HepG2 (cell line): ENCODE results near the gene ZNF223. TPM values are rescaled to one million over a fixed set of nuclear protein-coding genes. Genes with fewer than 3 reads are reported as not detected.

Experiments used
- AKAP8 ChIP-seq: sonication (generic); formaldehyde crosslinking; IDR thresholded peaks from 2 replicates; pipeline ENCODE4 v1.5.1; 2020; ENCODE audit warnings: mild to moderate bottlenecking, missing genetic modification reagents
- ASH2L ChIP-seq: fragments of 300-600, 200-600 bp; sonication (generic); IDR thresholded peaks from 2 replicates; pipeline ENCODE4 v1.7.0; 2017; ENCODE audit warnings: low read depth, mild to moderate bottlenecking, moderate library complexity, mixed read lengths, low read length; ENCODE audit not compliant: insufficient read length
- CEBPG ChIP-seq: IDR thresholded peaks from 2 replicates; pipeline ENCODE4 v1.6.1; 2016
- HDAC2 ChIP-seq: sonication (generic); formaldehyde crosslinking; IDR thresholded peaks from 2 replicates; pipeline ENCODE4 v1.4.0; 2020; ENCODE audit warnings: missing genetic modification reagents
- HNF4A ChIP-seq: sonication (generic); formaldehyde crosslinking; IDR thresholded peaks from 2 replicates; pipeline ENCODE4 v1.4.0; 2020; ENCODE audit warnings: missing genetic modification reagents
- HNF4G ChIP-seq, 2 experiments: sonication (generic) in 1 of 2; formaldehyde crosslinking in 1 of 2; IDR thresholded peaks; 2 replicates each; pipeline versions ENCODE4 v1.4.0 to v1.6.1; 2011 to 2020; ENCODE audit warnings: borderline replicate concordance in 2 of 2, low read depth in 2 of 2, mild to moderate bottlenecking in 2 of 2, low read length in 1 of 2, missing genetic modification reagents in 1 of 2, moderate library complexity in 1 of 2
- ISX ChIP-seq: sonication (generic); formaldehyde crosslinking; conservative IDR thresholded peaks from 2 replicates; pipeline ENCODE4 v1.5.0; 2020; ENCODE audit warnings: missing genetic modification reagents
- KAT2B ChIP-seq: fragments of 150-350 bp; IDR thresholded peaks from 2 replicates; pipeline ENCODE4 v1.6.1; 2014; ENCODE audit warnings: low read depth, low read length, borderline replicate concordance
- ONECUT2 ChIP-seq: sonication (generic); formaldehyde crosslinking; IDR thresholded peaks from 2 replicates; pipeline ENCODE4 v1.4.0; 2020; ENCODE audit warnings: missing genetic modification reagents
- POLR2AphosphoS5 ChIP-seq: IDR thresholded peaks from 2 replicates; pipeline ENCODE4 v1.6.1; 2012; ENCODE audit warnings: low read depth, low read length
- PRMT3 ChIP-seq: sonication (generic); formaldehyde crosslinking; IDR thresholded peaks from 2 replicates; pipeline ENCODE4 v1.8.1; 2022; ENCODE audit warnings: low read depth, mild to moderate bottlenecking, moderate library complexity, missing genetic modification reagents, borderline replicate concordance
- RARA ChIP-seq: IDR thresholded peaks from 2 replicates; pipeline ENCODE4 v1.6.1; 2016; ENCODE audit warnings: missing genetic modification reagents, missing compliant biosample characterization
- RXRB ChIP-seq: IDR thresholded peaks from 2 replicates; pipeline ENCODE4 v1.6.1; 2016; ENCODE audit warnings: borderline replicate concordance, missing genetic modification reagents, missing compliant biosample characterization
- SAP130 ChIP-seq: IDR thresholded peaks from 2 replicates; pipeline ENCODE4 v1.6.1; 2016; ENCODE audit warnings: low read depth
- ZKSCAN8 ChIP-seq: IDR thresholded peaks from 2 replicates; pipeline ENCODE4 v1.6.1; 2016; ENCODE audit warnings: borderline replicate concordance, missing genetic modification reagents, missing compliant biosample characterization
- ZNF260 ChIP-seq: sonication (generic); formaldehyde crosslinking; IDR thresholded peaks from 2 replicates; pipeline ENCODE4 v1.4.0; 2020; ENCODE audit warnings: missing genetic modification reagents, low read depth, mild to moderate bottlenecking, borderline replicate concordance
- ZNF282 ChIP-seq: fragments of 450-650 bp; IDR thresholded peaks from 2 replicates; pipeline ENCODE4 v1.6.1; 2018; ENCODE audit not compliant: partially characterized antibody
- ZNF33B ChIP-seq: sonication (generic); formaldehyde crosslinking; IDR thresholded peaks from 2 replicates; pipeline ENCODE4 v1.5.1; 2020; ENCODE audit warnings: mild to moderate bottlenecking, missing genetic modification reagents
- ZNF367 ChIP-seq: sonication (generic); formaldehyde crosslinking; IDR thresholded peaks from 2 replicates; pipeline ENCODE4 v1.4.0; 2020; ENCODE audit warnings: missing genetic modification reagents, borderline replicate concordance
- ZNF570 ChIP-seq: sonication (generic); formaldehyde crosslinking; IDR thresholded peaks from 2 replicates; pipeline ENCODE4 v1.4.0; 2020; ENCODE audit warnings: mild to moderate bottlenecking, missing genetic modification reagents, borderline replicate concordance
- ZNF652 ChIP-seq: IDR thresholded peaks from 2 replicates; pipeline ENCODE4 v1.6.1; 2016; ENCODE audit warnings: low read depth, borderline replicate concordance
- ZNF816 ChIP-seq: sonication (generic); formaldehyde crosslinking; IDR thresholded peaks from 2 replicates; pipeline ENCODE4 v1.8.0; 2022; ENCODE audit warnings: missing genetic modification reagents, mild to moderate bottlenecking, borderline replicate concordance
- polyA plus RNA-seq, 8 experiments: library from polyadenylated mRNA; depleted of rRNA in 3 of 8; stranded (reverse) in 7 of 8; unstranded in 1 of 8; fragments of >200 nt; fragmentation: Illumina TruSeq in 4 of 8; extraction: Trizol in 4 of 8; gene quantifications; 2 replicates each; pipeline versions ENCODE4 v1.2.1 to v1.2.3, GENCODE V29; 2011 to 2016; ENCODE audit warnings: low read depth in 4 of 8, missing spikeins in 1 of 8, mixed read lengths in 1 of 8; ENCODE audit not compliant: insufficient read depth in 1 of 8
- total RNA-seq, 5 experiments: library from RNA; depleted of rRNA; stranded (reverse); fragments of >200 nt; fragmentation: Illumina TruSeq; extraction: Trizol; gene quantifications; 2 replicates each; pipeline ENCODE4 v1.2.3, GENCODE V29; 2016; ENCODE audit warnings: low read depth in 1 of 5
- TF ChIP-seq, protein P1 (sequence below): fragments of 450-650 bp; IDR thresholded peaks from 2 replicates; pipeline ENCODE4 v1.6.1; 2016
- TF ChIP-seq, protein P2 (sequence below): sonication (generic); formaldehyde crosslinking; IDR thresholded peaks from 2 replicates; pipeline ENCODE4 v1.4.0; 2020; ENCODE audit warnings: missing genetic modification reagents, borderline replicate concordance
- TF ChIP-seq, protein P3 (sequence below): IDR thresholded peaks from 2 replicates; pipeline ENCODE4 v1.6.1; 2016; ENCODE audit warnings: mild to moderate bottlenecking

ZNF223 gene
- total and polyA plus RNA-seq, 2 of the 13 experiments (the other 11 are each of a cell fraction or from before 2014, with no cell fraction given) = 2.0 to 4.8 TPM

DNA sequence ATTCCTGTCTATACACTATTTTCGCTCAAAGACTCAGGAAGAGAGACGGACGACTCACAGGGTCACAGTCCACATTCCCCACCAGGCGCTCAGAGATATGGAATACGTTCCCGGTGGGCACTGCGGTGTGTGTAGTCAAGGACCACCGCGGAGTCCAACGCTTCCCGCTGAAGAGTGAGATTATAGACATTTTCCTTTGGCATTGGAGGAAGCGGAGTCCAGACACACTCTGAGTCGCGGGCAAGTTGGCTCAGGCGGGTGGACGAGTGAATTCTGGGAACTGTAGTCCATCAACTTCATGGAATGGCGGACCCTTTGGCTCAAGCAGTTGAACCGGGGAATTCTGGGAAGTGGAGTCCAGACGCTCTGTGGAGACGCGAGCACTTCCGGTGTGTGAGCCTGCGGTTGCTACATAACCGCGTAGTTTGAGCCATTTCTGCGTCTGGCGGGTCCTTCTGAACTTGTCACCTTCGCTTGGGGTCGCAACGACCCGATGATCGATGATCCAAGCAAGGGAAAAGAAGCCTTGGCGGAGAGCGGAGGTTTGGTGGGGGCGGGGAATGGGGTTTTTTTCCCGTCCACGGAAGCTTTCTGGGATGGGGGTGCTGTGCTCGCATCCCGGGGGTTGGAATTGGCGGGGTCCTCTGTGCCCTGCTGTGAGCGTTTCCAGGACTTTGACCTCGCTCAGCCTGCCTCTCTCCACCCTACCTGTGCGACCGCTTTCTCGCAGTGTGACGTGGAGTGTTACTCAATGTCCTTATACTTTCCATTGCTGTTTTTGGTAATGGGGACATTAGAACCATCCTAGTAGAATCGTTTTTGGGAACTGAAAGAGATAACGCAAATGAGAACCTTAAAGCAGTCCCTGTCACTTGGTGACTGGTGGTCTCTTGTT, 49.0 kb upstream of the ZNF223 start, which contains the start of gene ZNF230 (continued):
- TF ChIP-seq HNF4G (IDR thresholded peaks at IDR 0.05; ENCODE audit: borderline replicate concordance, low read depth, low read length) = peak; percentile 27
- 0 out of 2 replicates have a peak, but pooled peaks have one; percentile 64 for TF ChIP-seq HNF4G (CRISPR knock-in tag; IDR thresholded peaks at IDR 0.05; ENCODE audit: borderline replicate concordance, low read depth)
- peak; percentile 63 for TF ChIP-seq ASH2L
- TF ChIP-seq, protein P1, sequence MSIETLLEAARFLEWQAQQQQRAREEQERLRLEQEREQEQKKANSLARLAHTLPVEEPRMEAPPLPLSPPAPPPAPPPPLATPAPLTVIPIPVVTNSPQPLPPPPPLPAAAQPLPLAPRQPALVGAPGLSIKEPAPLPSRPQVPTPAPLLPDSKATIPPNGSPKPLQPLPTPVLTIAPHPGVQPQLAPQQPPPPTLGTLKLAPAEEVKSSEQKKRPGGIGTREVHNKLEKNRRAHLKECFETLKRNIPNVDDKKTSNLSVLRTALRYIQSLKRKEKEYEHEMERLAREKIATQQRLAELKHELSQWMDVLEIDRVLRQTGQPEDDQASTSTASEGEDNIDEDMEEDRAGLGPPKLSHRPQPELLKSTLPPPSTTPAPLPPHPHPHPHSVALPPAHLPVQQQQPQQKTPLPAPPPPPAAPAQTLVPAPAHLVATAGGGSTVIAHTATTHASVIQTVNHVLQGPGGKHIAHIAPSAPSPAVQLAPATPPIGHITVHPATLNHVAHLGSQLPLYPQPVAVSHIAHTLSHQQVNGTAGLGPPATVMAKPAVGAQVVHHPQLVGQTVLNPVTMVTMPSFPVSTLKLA = no peak
- TF ChIP-seq ZNF33B (CRISPR knock-in tag) = no peak
- no peak for TF ChIP-seq ZNF652 (CRISPR knock-in tag)
- peak; percentile 76 for TF ChIP-seq POLR2AphosphoS5
- no peak for TF ChIP-seq ZKSCAN8 (CRISPR knock-in tag)
- TF ChIP-seq KAT2B = no peak
- TF ChIP-seq ZNF367 (CRISPR knock-in tag) = no peak
- TF ChIP-seq CEBPG (CRISPR knock-in tag) = peak; percentile 86
- TF ChIP-seq PRMT3 (CRISPR knock-in tag) = no peak
- TF ChIP-seq ISX (CRISPR knock-in tag) = no peak
- TF ChIP-seq ONECUT2 (CRISPR knock-in tag) = peak; percentile 16; the same call in 1 of the 2 replicates
- TF ChIP-seq, protein P2, sequence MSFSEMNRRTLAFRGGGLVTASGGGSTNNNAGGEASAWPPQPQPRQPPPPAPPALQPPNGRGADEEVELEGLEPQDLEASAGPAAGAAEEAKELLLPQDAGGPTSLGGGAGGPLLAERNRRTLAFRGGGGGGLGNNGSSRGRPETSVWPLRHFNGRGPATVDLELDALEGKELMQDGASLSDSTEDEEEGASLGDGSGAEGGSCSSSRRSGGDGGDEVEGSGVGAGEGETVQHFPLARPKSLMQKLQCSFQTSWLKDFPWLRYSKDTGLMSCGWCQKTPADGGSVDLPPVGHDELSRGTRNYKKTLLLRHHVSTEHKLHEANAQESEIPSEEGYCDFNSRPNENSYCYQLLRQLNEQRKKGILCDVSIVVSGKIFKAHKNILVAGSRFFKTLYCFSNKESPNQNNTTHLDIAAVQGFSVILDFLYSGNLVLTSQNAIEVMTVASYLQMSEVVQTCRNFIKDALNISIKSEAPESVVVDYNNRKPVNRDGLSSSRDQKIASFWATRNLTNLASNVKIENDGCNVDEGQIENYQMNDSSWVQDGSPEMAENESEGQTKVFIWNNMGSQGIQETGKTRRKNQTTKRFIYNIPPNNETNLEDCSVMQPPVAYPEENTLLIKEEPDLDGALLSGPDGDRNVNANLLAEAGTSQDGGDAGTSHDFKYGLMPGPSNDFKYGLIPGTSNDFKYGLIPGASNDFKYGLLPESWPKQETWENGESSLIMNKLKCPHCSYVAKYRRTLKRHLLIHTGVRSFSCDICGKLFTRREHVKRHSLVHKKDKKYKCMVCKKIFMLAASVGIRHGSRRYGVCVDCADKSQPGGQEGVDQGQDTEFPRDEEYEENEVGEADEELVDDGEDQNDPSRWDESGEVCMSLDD = no peak
- TF ChIP-seq ZNF570 = no peak
- TF ChIP-seq RARA (CRISPR knock-in tag) = peak; percentile 21; the same call in 1 of the 2 replicates
- TF ChIP-seq, protein P3, sequence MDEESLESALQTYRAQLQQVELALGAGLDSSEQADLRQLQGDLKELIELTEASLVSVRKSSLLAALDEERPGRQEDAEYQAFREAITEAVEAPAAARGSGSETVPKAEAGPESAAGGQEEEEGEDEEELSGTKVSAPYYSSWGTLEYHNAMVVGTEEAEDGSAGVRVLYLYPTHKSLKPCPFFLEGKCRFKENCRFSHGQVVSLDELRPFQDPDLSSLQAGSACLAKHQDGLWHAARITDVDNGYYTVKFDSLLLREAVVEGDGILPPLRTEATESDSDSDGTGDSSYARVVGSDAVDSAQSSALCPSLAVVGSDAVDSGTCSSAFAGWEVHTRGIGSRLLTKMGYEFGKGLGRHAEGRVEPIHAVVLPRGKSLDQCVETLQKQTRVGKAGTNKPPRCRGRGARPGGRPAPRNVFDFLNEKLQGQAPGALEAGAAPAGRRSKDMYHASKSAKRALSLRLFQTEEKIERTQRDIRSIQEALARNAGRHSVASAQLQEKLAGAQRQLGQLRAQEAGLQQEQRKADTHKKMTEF (CRISPR knock-in tag) = peak; percentile 40
- TF ChIP-seq RXRB = peak; percentile 42; the same call in 1 of the 2 replicates
- TF ChIP-seq ZNF282 = no peak
- peak; percentile 96 for TF ChIP-seq SAP130 (CRISPR knock-in tag)
- peak; percentile 37; the same call in 1 of the 2 replicates for TF ChIP-seq HNF4A (CRISPR knock-in tag)
- TF ChIP-seq AKAP8 (CRISPR knock-in tag) = no peak
- TF ChIP-seq ZNF260 (CRISPR knock-in tag) = no peak
- peak; percentile 65 for TF ChIP-seq HDAC2 (CRISPR knock-in tag)
- no peak for TF ChIP-seq ZNF816 (CRISPR knock-in tag)
